Mesenchymal stem cell (in vitro differentiated cells and primary cell): Measurements from ENCODE around the gene RTL10.

Source experiments
- DNase-seq: peaks from one replicate; pipeline ENCODE4 v3.0.0-alpha.2; 2013
- H2AFZ ChIP-seq: one replicate; pipeline ENCODE4 v1.6.1; 2013; ENCODE audit warnings: low read depth, mild to moderate bottlenecking, control low read depth, inconsistent platforms, low read length, moderate library complexity
- H2AK5ac ChIP-seq: 2 replicates; pipeline ENCODE4 v1.6.1; 2013; ENCODE audit warnings: low read length, moderate library complexity, mild to moderate bottlenecking, inconsistent platforms; ENCODE audit not compliant: severe bottlenecking
- H2BK120ac ChIP-seq: one replicate; pipeline ENCODE4 v1.6.1; 2013; ENCODE audit warnings: low read depth, mild to moderate bottlenecking, inconsistent platforms, low read length, moderate library complexity
- H2BK12ac ChIP-seq, 2 experiments: one replicate each; pipeline ENCODE4 v1.6.1; 2013; ENCODE audit warnings: inconsistent platforms in 2 of 2, low read length in 2 of 2, mild to moderate bottlenecking in 2 of 2, moderate library complexity in 2 of 2, control low read depth in 1 of 2
- H2BK15ac ChIP-seq: one replicate; pipeline ENCODE4 v1.6.1; 2013; ENCODE audit warnings: mild to moderate bottlenecking, low read depth, inconsistent platforms; ENCODE audit not compliant: poor library complexity, severe bottlenecking
- H2BK5ac ChIP-seq: 2 replicates; pipeline ENCODE4 v1.6.1; 2013; ENCODE audit warnings: low read depth, mild to moderate bottlenecking, low read length, control low read depth, inconsistent platforms; ENCODE audit not compliant: poor library complexity, severe bottlenecking
- H3K14ac ChIP-seq, 2 experiments: one replicate each; pipeline ENCODE4 v1.6.1; 2013; ENCODE audit warnings: inconsistent platforms in 2 of 2, low read length in 2 of 2, control low read depth in 1 of 2, mild to moderate bottlenecking in 1 of 2, moderate library complexity in 1 of 2
- H3K18ac ChIP-seq, 2 experiments: one replicate each; pipeline ENCODE4 v1.6.1; 2013; ENCODE audit warnings: inconsistent platforms in 2 of 2, low read length in 2 of 2, control low read depth in 1 of 2, low read depth in 1 of 2, mild to moderate bottlenecking in 1 of 2
- H3K23ac ChIP-seq, 2 experiments: one replicate each; pipeline ENCODE4 v1.6.1; 2013; ENCODE audit warnings: inconsistent platforms in 2 of 2, low read length in 2 of 2, mild to moderate bottlenecking in 2 of 2, moderate library complexity in 2 of 2, control low read depth in 1 of 2
- H3K27ac ChIP-seq: 2 replicates; pipeline ENCODE4 v1.5.1; 2013; ENCODE audit warnings: mild to moderate bottlenecking, moderate library complexity, low read length, control low read depth, inconsistent platforms; ENCODE audit not compliant: poor library complexity, severe bottlenecking
- H3K27me3 ChIP-seq, 2 experiments: 2 replicates each; pipeline versions ENCODE4 v1.6.1 to v1.7.0; 2013; ENCODE audit warnings: low read length in 2 of 2, mild to moderate bottlenecking in 2 of 2, moderate library complexity in 2 of 2, control low read depth in 1 of 2, inconsistent platforms in 1 of 2; ENCODE audit not compliant: control insufficient read depth in 1 of 2, insufficient read depth in 1 of 2
- H3K36me3 ChIP-seq, 2 experiments: 2 replicates each; pipeline versions ENCODE4 v1.6.1 to v1.7.0; 2013; ENCODE audit warnings: low read length in 2 of 2, control low read depth in 1 of 2, inconsistent platforms in 1 of 2, low read depth in 1 of 2, mild to moderate bottlenecking in 1 of 2; ENCODE audit not compliant: insufficient read depth in 2 of 2, control insufficient read depth in 1 of 2
- H3K4ac ChIP-seq, 2 experiments: one replicate each; pipeline ENCODE4 v1.6.1; 2013; ENCODE audit warnings: inconsistent platforms in 2 of 2, low read length in 2 of 2, mild to moderate bottlenecking in 2 of 2, moderate library complexity in 2 of 2, control low read depth in 1 of 2, low read depth in 1 of 2
- H3K4me1 ChIP-seq: 2 replicates; pipeline ENCODE4 v1.6.1; 2013; ENCODE audit warnings: low read depth, low read length, control low read depth; ENCODE audit not compliant: control insufficient read depth, insufficient read depth
- H3K4me2 ChIP-seq: 2 replicates; pipeline ENCODE4 v1.6.1; 2013; ENCODE audit warnings: low read length, mild to moderate bottlenecking, inconsistent platforms; ENCODE audit not compliant: poor library complexity, severe bottlenecking
- H3K4me3 ChIP-seq, 2 experiments: 2 replicates each; pipeline versions ENCODE4 v1.5.1 to v1.7.0; 2013; ENCODE audit warnings: low read length in 2 of 2, mild to moderate bottlenecking in 2 of 2, control low read depth in 1 of 2, low read depth in 1 of 2; ENCODE audit not compliant: insufficient read depth in 1 of 2
- H3K79me1 ChIP-seq: replicated peaks from 2 replicates; pipeline ENCODE4 v1.6.1; 2013; ENCODE audit warnings: mild to moderate bottlenecking, control low read depth, low read length, inconsistent platforms; ENCODE audit not compliant: poor library complexity, severe bottlenecking
- H3K9ac ChIP-seq: 2 replicates; pipeline ENCODE4 v1.7.0; 2013; ENCODE audit warnings: mild to moderate bottlenecking, low read length, moderate library complexity
- H3K9me3 ChIP-seq: 2 replicates; pipeline ENCODE4 v1.7.0; 2013; ENCODE audit warnings: mild to moderate bottlenecking, low read length; ENCODE audit not compliant: control insufficient read depth
- H4K8ac ChIP-seq: one replicate; pipeline ENCODE4 v1.6.1; 2013; ENCODE audit warnings: inconsistent platforms, mild to moderate bottlenecking, low read length, moderate library complexity
- H4K91ac ChIP-seq: one replicate; pipeline ENCODE4 v1.6.1; 2013; ENCODE audit warnings: mild to moderate bottlenecking, low read length, inconsistent platforms
- WGBS: methylation state at CpG from one replicate; pipeline ENCODE4 v1.1.7; 2013; ENCODE audit warnings: mixed read lengths; 5-methylcytosine and 5-hydroxymethylcytosine counted together

RTL10 gene

GRCh38 chr22:19841641-19842392 lies 12.9 kb downstream of the RTL10 start:
- Histone ChIP-seq H3K14ac (no peak overlapping the region), H3K9me3 (no peaks in the 10 kb centered on the region), H3K4ac (no peak overlapping the region), H3K23ac (no peak overlapping the region), H3K4me3 (no peak overlapping the region), H3K9ac (no peak overlapping the region), H2BK5ac (no peak overlapping the region), H3K36me3 (peaks cover 0 to 30% of the 10 kb centered on the region in 2 experiments), H4K8ac (peak overlapping the region; percentile 14), H3K27ac (no peak overlapping the region), H2BK120ac (no peak overlapping the region), H2AFZ (no peak overlapping the region), H3K18ac (no peak overlapping the region), H3K79me1 (peaks cover 46% of the 10 kb centered on the region), H2BK15ac (no peak overlapping the region), H2BK12ac (no peak overlapping the region), H3K4me2 (no peak overlapping the region), H3K27me3 (no peaks in the 10 kb centered on the region), H4K91ac (peak overlapping the region; percentile 25), H2AK5ac (no peak overlapping the region), H3K4me1 (peaks cover 36% of the 10 kb centered on the region)
- no peak for DNase-seq
- WGBS, result 88% methylated on average over 8 of the region's 8 CpGs

- H3K18ac ChIP-seq, result no peak overlapping the region
- 91% methylated on average over 4 of the region's 6 CpGs for WGBS
Measured at GRCh38 chr22:19840955-19841640, 13.6 kb downstream of the RTL10 start.

GRCh38 chr22:19840059-19840458 lies 14.6 kb downstream of the RTL10 start:
- Histone ChIP-seq H3K4me1 (peaks cover 30% of the 10 kb centered on the region), H3K23ac (no peak overlapping the region), H2BK15ac (no peak overlapping the region), H3K27ac (no peak overlapping the region), H2BK12ac (peak overlapping the region in 1 of 2 experiments; percentile 11), H4K8ac (no peak overlapping the region), H2AK5ac (no peak overlapping the region), H3K4me2 (no peak overlapping the region), H3K36me3 (peaks cover 0 to 17% of the 10 kb centered on the region in 2 experiments), H3K9ac (no peak overlapping the region), H3K14ac (no peak overlapping the region), H2BK120ac (no peak overlapping the region), H3K18ac (no peak overlapping the region), H4K91ac (no peak overlapping the region), H3K4me3 (no peak overlapping the region), H3K27me3 (no peaks in the 10 kb centered on the region), H3K4ac (no peak overlapping the region), H3K79me1 (peaks cover 31% of the 10 kb centered on the region), H3K9me3 (no peaks in the 10 kb centered on the region), H2AFZ (no peak overlapping the region), H2BK5ac (no peak overlapping the region)
- no peak for DNase-seq
- WGBS, result 84% methylated on average over 3 of the region's 4 CpGs

More at GRCh38 chr22:19840955-19841640, 13.6 kb downstream of the RTL10 start:
- Histone ChIP-seq H3K23ac (no peak overlapping the region), H3K14ac (no peak overlapping the region), H3K36me3 (peaks cover 0 to 26% of the 10 kb centered on the region in 2 experiments), H2BK12ac (no peak overlapping the region), H3K4me3 (no peak overlapping the region), H2BK5ac (no peak overlapping the region), H4K91ac (no peak overlapping the region), H3K4me1 (peaks cover 36% of the 10 kb centered on the region), H3K4ac (no peak overlapping the region), H2AK5ac (no peak overlapping the region), H4K8ac (no peak overlapping the region), H3K9ac (no peak overlapping the region), H3K27ac (no peak overlapping the region), H3K4me2 (no peak overlapping the region), H3K9me3 (no peaks in the 10 kb centered on the region), H3K27me3 (no peaks in the 10 kb centered on the region), H2BK120ac (no peak overlapping the region), H3K79me1 (peaks cover 40% of the 10 kb centered on the region), H2BK15ac (no peak overlapping the region), H2AFZ (no peak overlapping the region)
- no peak for DNase-seq

GRCh38 chr22:19837915-19838314 lies 16.8 kb downstream of the RTL10 start:
- no peak overlapping the region for H4K91ac ChIP-seq
- H3K23ac ChIP-seq, result no peak overlapping the region
- H3K14ac ChIP-seq, result no peak overlapping the region
- no peak for DNase-seq
- no peak overlapping the region for H2BK5ac ChIP-seq
- H3K4me2 ChIP-seq, result no peak overlapping the region
- H3K36me3 ChIP-seq, result peaks cover 0 to 7% of the 10 kb centered on the region in 2 experiments
- H3K27me3 ChIP-seq, result no peaks in the 10 kb centered on the region
- H2BK120ac ChIP-seq, result no peak overlapping the region
- no peak overlapping the region for H2AFZ ChIP-seq
- H4K8ac ChIP-seq, result no peak overlapping the region
- H3K4ac ChIP-seq, result no peak overlapping the region
- no peak overlapping the region for H3K18ac ChIP-seq
- WGBS, result 97% methylated on average over 6 of the region's 6 CpGs
- no peak overlapping the region for H3K9ac ChIP-seq
- H2BK15ac ChIP-seq, result no peak overlapping the region
- H3K27ac ChIP-seq, result no peak overlapping the region
- no peak overlapping the region for H2BK12ac ChIP-seq
- no peak overlapping the region for H3K4me3 ChIP-seq
- peaks cover 11% of the 10 kb centered on the region for H3K4me1 ChIP-seq
- H2AK5ac ChIP-seq, result no peak overlapping the region
- peaks cover 18% of the 10 kb centered on the region for H3K79me1 ChIP-seq
- no peaks in the 10 kb centered on the region for H3K9me3 ChIP-seq
